B cell (primary cell): ENCODE data around the gene MTCL3.

Experiments used
- CTCF ChIP-seq: fragments of 200-600 bp; IDR thresholded peaks from one replicate; pipeline ENCODE4 v1.8.0; 2022; ENCODE audit warnings: antibody characterized with exemption, mild to moderate bottlenecking
- EZH2 ChIP-seq: IDR thresholded peaks from 2 replicates; pipeline ENCODE4 v1.6.1; 2012; ENCODE audit warnings: borderline replicate concordance, low read depth, mild to moderate bottlenecking, moderate library complexity, low read length; ENCODE audit not compliant: insufficient read depth, poor library complexity, severe bottlenecking

DNA sequence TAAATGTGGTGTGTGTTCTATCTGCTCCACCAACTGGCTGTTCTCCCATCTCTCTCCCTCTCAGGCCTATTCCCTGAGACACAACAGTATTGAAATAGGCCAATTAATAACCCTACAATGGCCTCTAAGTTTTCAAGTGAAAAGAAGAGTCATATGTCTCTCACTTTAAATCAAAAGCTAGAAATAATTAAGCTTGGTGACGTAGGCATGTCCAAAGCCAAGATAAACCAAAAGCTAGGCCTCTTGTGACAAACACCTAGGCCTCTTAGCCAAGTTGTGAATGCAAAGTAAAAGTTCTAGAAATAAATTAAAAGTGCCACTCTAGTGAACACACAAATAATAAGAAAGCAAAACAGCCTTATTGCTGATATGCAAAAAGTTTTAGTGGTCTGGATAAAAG, 29.9 kb downstream of the MTCL3 start:
- TF ChIP-seq EZH2 (no peak), CTCF (no peak)
